AG09319 (cell line): ENCODE data around the gene MYO10.
"Not testable (repeated sequence)": the region's sequence is repeated elsewhere in the genome, so short reads cannot be mapped to it uniquely, and the experiment has no call there.

Experiments used
- DNase-seq: peaks from one replicate; pipeline ENCODE4 v3.0.0-alpha.2; 2010; ENCODE audit warnings: low read depth; ENCODE audit errors: extremely low read depth
- CTCF ChIP-seq: IDR thresholded peaks from 2 replicates; pipeline ENCODE4 v1.5.1; 2011; ENCODE audit warnings: low read depth, mild to moderate bottlenecking, inconsistent platforms, low read length, moderate library complexity

MYO10 gene

GRCh38 chr5:16936150-16936988, at the start of gene MYO10:
TSS of gene MYO10 (minus strand) at chr5:16936288. CDS start at chr5:16935808, 480 bp downstream.
- peak; percentile 57 for DNase-seq
- no peak for TF ChIP-seq CTCF

GRCh38 chr5:16985304-16985703, 49.2 kb upstream of the MYO10 start:
- not testable (repeated sequence) for DNase-seq

- TF ChIP-seq CTCF: no peak
- no peak for DNase-seq
Measured at GRCh38 chr5:16983972-16984371, 47.9 kb upstream of the MYO10 start.

GRCh38 chr5:16983022-16983639, 47.0 kb upstream of the MYO10 start:
- DNase-seq: no peak
- no peak for TF ChIP-seq CTCF

GRCh38 chr5:16981700-16982099, 45.6 kb upstream of the MYO10 start:
- no peak for DNase-seq

GRCh38 chr5:16980983-16981382, 44.9 kb upstream of the MYO10 start:
- TF ChIP-seq CTCF: no peak
- no peak for DNase-seq

More at GRCh38 chr5:16981700-16982099, 45.6 kb upstream of the MYO10 start:
- no peak for TF ChIP-seq CTCF

- TF ChIP-seq CTCF: no peak
- DNase-seq: no peak
Measured at GRCh38 chr5:16978296-16978695, 42.2 kb upstream of the MYO10 start.
